ENCODE results near the gene RRP12.
A peak's percentile ranks its signal among the peaks of the same experiment; 100 is the strongest.

RRP12 gene

GRCh38 chr10:97321804-97322190, 79.3 kb downstream of the RRP12 start:
- DNase-seq (ENCODE audit: low read depth in 1 of 2, low spot score in 1 of 2) = no peak
- Histone ChIP-seq H3K27ac (replicated peaks) (peak overlapping the region; percentile 83), H3K4me3 (replicated peaks; ENCODE audit: insufficient read depth, low read length) (no peak overlapping the region)

GRCh38 chr10:97321032-97321803, 79.9 kb downstream of the RRP12 start:
- H3K27me3 ChIP-seq (ENCODE audit: insufficient read depth, poor library complexity, severe bottlenecking) = no peaks in the 10 kb centered on the region
- peak; percentile 54 for TF ChIP-seq POLR2AphosphoS5 (IDR thresholded peaks at IDR 0.05; ENCODE audit: low read depth)
- TF ChIP-seq GABPA (IDR thresholded peaks at IDR 0.05; ENCODE audit: low read depth) = no peak
- H3K4me3 ChIP-seq (replicated peaks; ENCODE audit: insufficient read depth, low read length) = peak overlapping the region; percentile 59
- peak overlapping the region; percentile 83 for H3K27ac ChIP-seq (replicated peaks)
- peak in 1 of 2 experiments; percentile 80 for DNase-seq (ENCODE audit: low read depth in 1 of 2, low spot score in 1 of 2)

More at GRCh38 chr10:97321804-97322190, 79.3 kb downstream of the RRP12 start:
- no peak for TF ChIP-seq CTCF (IDR thresholded peaks at IDR 0.05; ENCODE audit: insufficient read depth, low read length)
- TF ChIP-seq GABPA (IDR thresholded peaks at IDR 0.05; ENCODE audit: low read depth) = no peak
- TF ChIP-seq POLR2AphosphoS5 (IDR thresholded peaks at IDR 0.05; ENCODE audit: low read depth) = no peak
- no peak for TF ChIP-seq REST (IDR thresholded peaks at IDR 0.05; ENCODE audit: insufficient replicate concordance, low read depth)
- TF ChIP-seq SPI1 (IDR thresholded peaks at IDR 0.05; ENCODE audit: borderline replicate concordance, low read depth) = no peak
- H3K27me3 ChIP-seq (ENCODE audit: insufficient read depth, poor library complexity, severe bottlenecking) = no peaks in the 10 kb centered on the region

- TF ChIP-seq SPI1 (IDR thresholded peaks at IDR 0.05; ENCODE audit: borderline replicate concordance, low read depth) (no peak), REST (IDR thresholded peaks at IDR 0.05; ENCODE audit: insufficient replicate concordance, low read depth) (no peak), CTCF (IDR thresholded peaks at IDR 0.05; ENCODE audit: insufficient read depth, low read length) (no peak), POLR2AphosphoS5 (IDR thresholded peaks at IDR 0.05; ENCODE audit: low read depth) (no peak), GABPA (IDR thresholded peaks at IDR 0.05; ENCODE audit: low read depth) (no peak)
- no peaks in the 10 kb centered on the region for H3K27me3 ChIP-seq (ENCODE audit: insufficient read depth, poor library complexity, severe bottlenecking)
- peak overlapping the region; percentile 59 for H3K4me3 ChIP-seq (replicated peaks; ENCODE audit: insufficient read depth, low read length)
- DNase-seq (ENCODE audit: low read depth in 1 of 2, low spot score in 1 of 2) = no peak
- peak overlapping the region; percentile 83 for H3K27ac ChIP-seq (replicated peaks)
Measured at GRCh38 chr10:97320480-97321031, 80.6 kb downstream of the RRP12 start.

- Histone ChIP-seq H3K27me3 (ENCODE audit: insufficient read depth, poor library complexity, severe bottlenecking) (no peaks in the 10 kb centered on the region), H3K4me3 (replicated peaks; ENCODE audit: insufficient read depth, low read length) (peak overlapping the region; percentile 59), H3K27ac (replicated peaks) (peak overlapping the region; percentile 83)
- TF ChIP-seq GABPA (IDR thresholded peaks at IDR 0.05; ENCODE audit: low read depth) (no peak), POLR2AphosphoS5 (IDR thresholded peaks at IDR 0.05; ENCODE audit: low read depth) (peak; percentile 62; the same call in 1 of the 2 replicates)
- DNase-seq (ENCODE audit: low read depth in 1 of 2, low spot score in 1 of 2) = peak in 1 of 2 experiments; percentile 82
Measured at GRCh38 chr10:97319671-97320479, 81.3 kb downstream of the RRP12 start.
